Erythroblast (primary cell): ENCODE results near the gene SCD5.

Source experiments
- GATA1 ChIP-seq: IDR thresholded peaks from 2 replicates; pipeline ENCODE4 v1.6.1; 2011; ENCODE audit warnings: low read depth, mild to moderate bottlenecking, control low read depth, low read length, moderate library complexity
- POLR2A ChIP-seq: IDR thresholded peaks from 2 replicates; pipeline ENCODE4 v1.6.1; 2011; ENCODE audit warnings: mild to moderate bottlenecking, low read length

GRCh38 chr4:82650868-82651267 lies 147.7 kb downstream of the SCD5 start:
- TF ChIP-seq POLR2A (no peak), GATA1 (no peak)
